Measurements from ENCODE around the gene FLG2.

Gene FLG2

GRCh38 chr1:152359906-152360305 is at the start of gene FLG2:
Gene FLG2, minus strand, starts transcription at chr1:152360006. Its CDS starts 1,122 bp downstream, at chr1:152358884.
- TF ChIP-seq, protein P1, sequence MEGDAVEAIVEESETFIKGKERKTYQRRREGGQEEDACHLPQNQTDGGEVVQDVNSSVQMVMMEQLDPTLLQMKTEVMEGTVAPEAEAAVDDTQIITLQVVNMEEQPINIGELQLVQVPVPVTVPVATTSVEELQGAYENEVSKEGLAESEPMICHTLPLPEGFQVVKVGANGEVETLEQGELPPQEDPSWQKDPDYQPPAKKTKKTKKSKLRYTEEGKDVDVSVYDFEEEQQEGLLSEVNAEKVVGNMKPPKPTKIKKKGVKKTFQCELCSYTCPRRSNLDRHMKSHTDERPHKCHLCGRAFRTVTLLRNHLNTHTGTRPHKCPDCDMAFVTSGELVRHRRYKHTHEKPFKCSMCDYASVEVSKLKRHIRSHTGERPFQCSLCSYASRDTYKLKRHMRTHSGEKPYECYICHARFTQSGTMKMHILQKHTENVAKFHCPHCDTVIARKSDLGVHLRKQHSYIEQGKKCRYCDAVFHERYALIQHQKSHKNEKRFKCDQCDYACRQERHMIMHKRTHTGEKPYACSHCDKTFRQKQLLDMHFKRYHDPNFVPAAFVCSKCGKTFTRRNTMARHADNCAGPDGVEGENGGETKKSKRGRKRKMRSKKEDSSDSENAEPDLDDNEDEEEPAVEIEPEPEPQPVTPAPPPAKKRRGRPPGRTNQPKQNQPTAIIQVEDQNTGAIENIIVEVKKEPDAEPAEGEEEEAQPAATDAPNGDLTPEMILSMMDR (IDR thresholded peaks at IDR 0.05; ENCODE audit: low read depth, low read length) = no peak
- DNase-seq (ENCODE audit: extremely low read depth, low read depth) = no peak

- TF ChIP-seq, protein P1 (IDR thresholded peaks at IDR 0.05; ENCODE audit: low read depth, low read length) = no peak
- DNase-seq (ENCODE audit: extremely low read depth, low read depth) = no peak
Measured at GRCh38 chr1:152408664-152409063, 48.9 kb upstream of the FLG2 start.

- TF ChIP-seq, protein P1 (IDR thresholded peaks at IDR 0.05; ENCODE audit: low read depth, low read length) = peak; percentile 18
- no peak for DNase-seq (ENCODE audit: extremely low read depth, low read depth)
Measured at GRCh38 chr1:152398812-152399698, 39.2 kb upstream of the FLG2 start.

DNA sequence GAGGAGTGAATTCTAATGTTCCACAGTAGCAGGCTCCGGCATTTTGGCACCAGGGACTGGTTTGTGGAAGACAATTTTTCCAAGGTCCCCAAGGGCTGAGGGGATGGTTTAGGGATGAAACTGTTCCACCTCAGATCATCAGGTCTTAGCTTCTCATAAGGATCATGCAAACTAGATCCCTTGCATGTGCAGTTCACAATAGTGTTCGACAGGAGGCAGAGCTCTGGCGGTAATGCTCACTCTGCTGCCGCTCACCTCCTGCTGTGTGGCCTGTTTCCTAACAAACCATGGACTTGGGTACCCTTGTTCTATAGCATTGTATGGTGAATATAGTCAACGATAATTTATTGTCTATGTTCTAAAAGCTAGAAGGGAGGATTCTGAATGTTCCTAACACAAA is 37.7 kb upstream of the FLG2 start:
- DNase-seq (ENCODE audit: extremely low read depth, low read depth) = no peak
- TF ChIP-seq, protein P1 (IDR thresholded peaks at IDR 0.05; ENCODE audit: low read depth, low read length) = no peak

DNA sequence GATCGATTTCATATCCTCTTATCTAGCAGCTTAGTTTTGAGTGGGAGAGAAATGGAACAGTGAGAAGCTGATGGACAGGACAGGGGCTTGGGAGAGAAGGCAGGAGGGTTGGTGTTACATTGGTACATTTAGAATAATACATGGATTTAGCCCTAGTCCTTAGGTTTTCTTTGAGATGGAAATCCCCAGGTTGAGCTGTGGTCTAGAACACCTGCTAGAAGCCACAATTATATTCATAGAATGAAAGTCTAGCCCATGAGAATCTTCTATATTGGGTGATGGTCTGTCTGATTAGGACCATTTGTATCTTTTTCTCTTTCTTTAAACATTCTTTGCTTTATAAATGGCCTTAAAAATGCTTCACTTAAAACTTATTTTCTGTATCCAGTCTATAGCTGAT is 34.3 kb upstream of the FLG2 start:
- TF ChIP-seq, protein P1 (IDR thresholded peaks at IDR 0.05; ENCODE audit: low read depth, low read length) = no peak

GRCh38 chr1:152392909-152393308 is 33.1 kb upstream of the FLG2 start:
- TF ChIP-seq, protein P1 (IDR thresholded peaks at IDR 0.05; ENCODE audit: low read depth, low read length) = no peak
- no peak for DNase-seq (ENCODE audit: extremely low read depth, low read depth)

More for the DNA sequence above, 34.3 kb upstream of the FLG2 start:
- DNase-seq (ENCODE audit: extremely low read depth, low read depth) = no peak

DNA sequence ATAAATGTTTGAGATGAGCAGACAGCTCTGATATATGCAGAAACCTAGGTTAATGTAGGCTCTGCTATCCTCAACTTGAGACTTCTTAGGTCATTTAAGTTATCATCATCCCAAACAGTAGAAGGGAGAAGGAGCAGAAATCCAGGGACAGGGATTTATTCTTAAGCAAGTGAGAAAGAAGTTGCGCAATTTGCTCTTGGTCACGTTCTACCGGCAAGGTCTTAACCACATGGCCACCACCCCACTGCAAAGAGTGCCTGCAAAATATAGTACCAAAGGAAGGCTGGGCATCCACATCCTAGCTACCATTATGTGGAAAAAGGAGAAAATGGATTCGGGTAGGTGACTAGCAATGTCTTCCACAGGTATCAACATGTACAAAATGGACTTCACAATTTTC is 29.1 kb upstream of the FLG2 start:
- TF ChIP-seq, protein P1 (IDR thresholded peaks at IDR 0.05; ENCODE audit: low read depth, low read length) = no peak
- DNase-seq (ENCODE audit: extremely low read depth, low read depth) = no peak
